Measurements from ENCODE around the gene AMN.
"Not testable (repeated sequence)": the region's sequence is repeated elsewhere in the genome, so short reads cannot be mapped to it uniquely, and the experiment has no call there.

Gene AMN

DNA sequence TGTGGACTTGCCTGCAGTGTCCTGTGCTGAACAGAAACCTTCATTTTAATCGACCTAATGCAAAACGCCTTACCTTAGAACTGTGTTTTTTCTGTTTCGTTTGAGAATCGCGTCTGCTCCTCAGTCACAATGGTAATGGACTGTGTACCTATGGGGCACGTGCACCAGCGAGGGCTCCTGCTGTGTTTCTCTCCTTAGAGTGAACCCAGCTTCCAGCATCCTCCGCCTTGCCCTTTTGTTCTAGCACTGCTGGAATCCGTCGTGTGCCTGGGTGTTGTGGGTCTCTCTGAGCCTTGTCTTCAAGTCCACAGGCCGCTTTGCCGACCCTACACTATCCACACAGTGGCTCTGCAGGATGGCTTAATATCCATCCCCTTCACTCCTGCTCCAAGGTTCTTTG, 3.6 kb downstream of the AMN start:
- no peak for DNase-seq (ENCODE audit: low read depth)
- no peak overlapping the region for H3K4me3 ChIP-seq (ENCODE audit: low read length)
- TF ChIP-seq CTCF (conservative IDR thresholded peaks at IDR 0.05; ENCODE audit: low read depth, low read length) = no peak

DNA sequence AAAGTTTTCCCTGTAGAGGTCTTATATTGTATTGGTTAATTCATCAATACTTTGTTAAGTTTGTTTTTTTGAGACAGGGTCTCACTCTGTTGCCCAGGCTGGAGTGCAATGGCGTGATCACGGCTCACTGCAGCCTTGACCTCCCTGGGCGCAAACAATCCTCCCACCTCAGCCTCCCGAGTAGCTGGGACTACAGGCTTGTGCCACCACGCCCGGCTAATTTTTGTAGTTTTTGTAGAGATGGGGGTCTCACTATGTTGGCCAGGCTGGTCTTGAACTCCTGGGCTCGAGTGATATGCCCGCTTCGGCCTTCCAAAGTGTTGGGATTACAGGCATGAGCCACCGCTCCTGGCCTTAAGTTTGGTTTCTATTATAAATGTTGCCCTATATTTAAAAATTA, 4.4 kb downstream of the AMN start:
- DNase-seq (ENCODE audit: low read depth) = not testable (repeated sequence)

GRCh38 chr14:102927346-102927877, 4.9 kb downstream of the AMN start:
- DNase-seq (ENCODE audit: low read depth) = no peak
- TF ChIP-seq CTCF (conservative IDR thresholded peaks at IDR 0.05; ENCODE audit: low read depth, low read length) = no peak
- no peak overlapping the region for H3K4me3 ChIP-seq (ENCODE audit: low read length)

More for the DNA sequence above, 4.4 kb downstream of the AMN start:
- not testable (repeated sequence) for H3K4me3 ChIP-seq (ENCODE audit: low read length)

DNA sequence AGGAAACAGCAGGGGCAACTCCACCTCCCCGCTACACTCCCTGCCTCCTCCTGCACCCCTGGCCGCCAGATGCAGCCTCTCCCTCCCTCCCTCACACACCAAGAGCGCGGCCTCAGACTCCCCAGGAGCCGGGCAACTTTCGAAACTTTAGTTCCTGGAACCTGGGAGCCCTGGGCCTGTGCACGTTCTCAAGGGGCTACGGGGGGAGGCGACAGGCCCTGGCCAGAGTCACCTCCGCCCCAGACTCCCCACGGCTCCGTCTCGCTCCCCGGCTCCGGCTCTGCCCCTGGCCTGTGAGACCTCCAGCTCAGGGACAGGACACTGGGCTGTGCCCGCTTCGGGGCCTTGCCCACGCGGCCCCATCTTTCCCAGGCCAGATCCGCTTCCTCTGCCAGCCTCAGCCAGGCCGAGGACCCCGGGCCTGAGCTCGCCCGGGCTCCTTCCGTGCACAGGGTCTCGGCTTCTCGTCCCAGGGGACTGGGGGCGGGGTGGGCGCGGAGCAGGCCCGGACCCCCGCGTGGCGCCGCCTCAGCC, 5.5 kb downstream of the AMN start:
- no peak for TF ChIP-seq CTCF (conservative IDR thresholded peaks at IDR 0.05; ENCODE audit: low read depth, low read length)
- H3K4me3 ChIP-seq (ENCODE audit: low read length) = peak overlapping the region; percentile 29
- no peak for DNase-seq (ENCODE audit: low read depth)

DNA sequence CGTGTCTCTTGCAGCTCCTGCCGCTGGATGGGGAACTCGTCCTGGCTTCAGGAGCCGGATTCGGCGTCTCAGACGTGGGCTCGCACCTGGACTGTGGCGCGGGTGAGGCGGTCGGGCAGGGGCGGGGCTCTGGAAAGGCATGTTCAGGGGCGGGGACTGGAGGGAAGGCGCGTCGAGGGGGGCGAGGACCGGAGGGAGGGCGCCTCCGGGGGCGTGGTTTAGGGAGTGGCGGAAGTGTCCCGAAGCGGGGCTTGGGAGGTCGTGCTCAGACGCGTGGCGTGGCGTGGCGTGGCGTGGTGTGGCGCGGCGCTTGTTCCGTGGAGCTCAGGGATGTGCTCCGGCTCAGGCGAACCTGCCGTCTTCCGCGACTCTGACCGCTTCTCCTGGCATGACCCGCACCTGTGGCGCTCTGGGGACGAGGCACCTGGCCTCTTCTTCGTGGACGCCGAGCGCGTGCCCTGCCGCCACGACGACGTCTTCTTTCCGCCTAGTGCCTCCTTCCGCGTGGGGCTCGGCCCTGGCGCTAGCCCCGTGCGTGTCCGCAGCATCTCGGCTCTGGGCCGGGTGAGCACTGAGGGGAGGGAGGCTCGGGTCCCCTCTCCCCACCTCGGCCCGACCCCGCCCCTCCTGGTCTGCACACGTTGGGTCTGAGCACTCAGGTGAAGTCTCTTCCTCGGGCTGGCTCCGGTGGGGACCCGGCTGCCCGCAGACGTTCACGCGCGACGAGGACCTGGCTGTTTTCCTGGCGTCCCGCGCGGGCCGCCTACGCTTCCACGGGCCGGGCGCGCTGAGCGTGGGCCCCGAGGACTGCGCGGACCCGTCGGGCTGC, 6.2 kb downstream of the AMN start:
- H3K4me3 ChIP-seq (ENCODE audit: low read length) = peak overlapping the region; percentile 29
- no peak for TF ChIP-seq CTCF (conservative IDR thresholded peaks at IDR 0.05; ENCODE audit: low read depth, low read length)
- no peak for DNase-seq (ENCODE audit: low read depth)

DNA sequence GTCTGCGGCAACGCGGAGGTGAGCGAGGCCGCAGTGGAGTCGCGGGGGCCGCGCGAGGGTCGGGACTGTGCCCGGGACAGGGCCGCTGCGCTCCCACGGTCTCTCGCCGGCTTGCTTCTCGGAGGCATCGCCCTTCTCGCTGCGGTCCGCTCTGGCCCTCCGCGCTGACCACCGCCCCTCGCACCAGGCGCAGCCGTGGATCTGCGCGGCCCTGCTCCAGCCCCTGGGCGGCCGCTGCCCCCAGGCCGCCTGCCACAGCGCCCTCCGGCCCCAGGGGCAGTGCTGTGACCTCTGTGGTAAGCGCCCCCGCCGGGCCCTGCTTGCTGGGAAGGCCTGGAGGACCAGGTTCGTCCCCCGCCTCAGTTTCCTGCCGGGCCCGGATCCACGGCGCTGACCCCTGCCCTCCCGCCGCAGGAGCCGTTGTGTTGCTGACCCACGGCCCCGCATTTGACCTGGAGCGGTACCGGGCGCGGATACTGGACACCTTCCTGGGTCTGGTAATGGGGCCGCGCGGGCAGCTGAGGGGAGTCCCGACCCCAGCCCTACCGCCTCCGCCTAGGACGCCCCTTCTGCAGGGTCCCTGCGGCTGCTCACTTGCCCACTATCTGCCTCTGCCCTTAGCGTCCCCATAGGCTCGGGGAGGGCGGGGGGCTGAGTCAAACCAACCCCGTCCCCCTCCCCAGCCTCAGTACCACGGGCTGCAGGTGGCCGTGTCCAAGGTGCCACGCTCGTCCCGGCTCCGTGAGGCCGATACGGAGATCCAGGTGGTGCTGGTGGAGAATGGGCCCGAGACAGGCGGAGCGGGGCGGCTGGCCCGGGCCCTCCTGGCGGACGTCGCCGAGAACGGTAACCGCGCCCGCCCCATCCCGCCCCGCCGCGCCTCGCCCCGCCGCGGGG, 7.0 kb downstream of the AMN start:
- no peak for DNase-seq (ENCODE audit: low read depth)
- no peak overlapping the region for H3K4me3 ChIP-seq (ENCODE audit: low read length)
- TF ChIP-seq CTCF (conservative IDR thresholded peaks at IDR 0.05; ENCODE audit: low read depth, low read length) = no peak

DNA sequence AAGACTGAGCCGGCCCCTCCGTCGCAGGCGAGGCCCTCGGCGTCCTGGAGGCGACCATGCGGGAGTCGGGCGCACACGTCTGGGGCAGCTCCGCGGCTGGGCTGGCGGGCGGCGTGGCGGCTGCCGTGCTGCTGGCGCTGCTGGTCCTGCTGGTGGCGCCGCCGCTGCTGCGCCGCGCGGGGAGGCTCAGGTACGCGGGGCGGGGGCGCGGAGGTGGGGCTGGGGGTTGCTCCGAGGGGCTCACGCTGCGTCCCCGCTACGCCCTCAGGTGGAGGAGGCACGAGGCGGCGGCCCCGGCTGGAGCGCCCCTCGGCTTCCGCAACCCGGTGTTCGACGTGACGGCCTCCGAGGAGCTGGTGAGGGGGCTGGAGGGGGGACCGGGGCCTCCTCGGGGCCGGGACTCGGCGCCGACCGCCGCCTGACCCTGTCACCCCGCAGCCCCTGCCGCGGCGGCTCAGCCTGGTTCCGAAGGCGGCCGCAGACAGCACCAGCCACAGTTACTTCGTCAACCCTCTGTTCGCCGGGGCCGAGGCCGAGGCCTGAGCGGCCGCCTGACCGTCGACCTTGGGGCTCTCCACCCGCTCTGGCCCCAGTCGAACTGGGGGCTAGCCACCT, 7.8 kb downstream of the AMN start:
- H3K4me3 ChIP-seq (ENCODE audit: low read length) = no peak overlapping the region
- DNase-seq (ENCODE audit: low read depth) = no peak
- TF ChIP-seq CTCF (conservative IDR thresholded peaks at IDR 0.05; ENCODE audit: low read depth, low read length) = no peak

Data from retinal pigment epithelial cell (primary cell).